MM.1S (cell line): ENCODE results near the gene GRAMD2A.

Source experiments
- CTCF ChIP-seq: fragments of 300-600 bp; sonication (generic); IDR thresholded peaks from 2 replicates; pipeline ENCODE4 v1.5.1; 2016; ENCODE audit warnings: antibody characterized with exemption, low read length, mixed read lengths
- EZH2 ChIP-seq: fragments of 300-600 bp; sonication (generic); optimal IDR thresholded peaks from 2 replicates; pipeline ENCODE3; 2017; ENCODE audit warnings: low read depth, mild to moderate bottlenecking, antibody characterized with exemption, low read length, mixed read lengths
- EZH2phosphoT487 ChIP-seq: fragments of 300-600 bp; sonication (generic); IDR thresholded peaks from 2 replicates; pipeline ENCODE4 v1.6.1; 2018; ENCODE audit warnings: antibody characterized with exemption, low read length

- TF ChIP-seq CTCF (no peak), EZH2 (no peak), EZH2phosphoT487 (no peak)
Observed at GRCh38 chr15:72118017-72118978, 79.3 kb downstream of the GRAMD2A start, which contains the start of the genes MYO9A and SENP8.
